Activated naive CD4-positive, alpha-beta T cell (primary cell): ENCODE measurements around the gene TMEM61.
"Not testable (repeated sequence)": the region's sequence is repeated elsewhere in the genome, so short reads cannot be mapped to it uniquely, and the experiment has no call there.

Source experiments
- DNase-seq, 4 experiments: peaks; one replicate each; lab custom pipeline; 2025; lab: John Stamatoyannopoulos, UW

The TMEM61 gene

DNA sequence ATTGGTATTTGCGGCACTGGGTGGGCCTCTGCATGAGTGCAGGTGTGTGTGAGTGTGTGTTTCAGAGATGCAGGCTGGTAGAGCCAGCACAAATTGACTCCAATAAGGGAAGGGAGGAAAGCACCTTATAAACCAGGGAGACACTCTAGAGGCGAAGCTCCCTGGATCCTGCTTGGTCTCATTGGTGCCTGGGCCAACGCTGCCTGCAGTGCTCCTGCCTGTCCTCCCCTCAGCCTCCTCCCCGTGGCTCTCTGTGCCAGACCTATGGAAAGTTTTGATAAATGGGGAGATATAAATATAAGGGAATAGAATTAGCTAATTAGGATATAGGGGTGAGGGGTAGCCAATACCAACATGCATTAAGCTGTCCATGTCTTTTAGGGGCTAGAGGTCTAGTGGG, 20.9 kb downstream of the TMEM61 start:
- no peak for DNase-seq

DNA sequence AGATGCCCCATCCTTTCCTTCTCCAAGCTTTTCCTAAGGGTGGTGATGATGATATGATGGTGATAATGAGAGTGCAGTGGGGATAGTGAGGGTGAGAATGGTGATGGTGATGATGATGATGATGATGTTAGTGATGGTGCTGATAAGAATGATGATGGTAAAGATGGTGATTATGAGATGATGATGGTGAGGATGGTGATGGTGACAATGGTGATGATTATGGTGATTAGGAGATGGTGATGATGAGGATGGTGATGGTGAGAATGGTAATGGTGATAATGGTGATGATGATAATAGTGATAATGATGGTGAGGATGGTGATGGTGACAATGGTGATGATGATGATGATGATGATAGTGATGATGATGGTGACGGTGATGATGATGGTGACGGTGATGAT, 22.3 kb downstream of the TMEM61 start:
- DNase-seq, result no peak

GRCh38 chr1:55005351-55006140, 25.1 kb downstream of the TMEM61 start:
- DNase-seq, result no peak

DNA sequence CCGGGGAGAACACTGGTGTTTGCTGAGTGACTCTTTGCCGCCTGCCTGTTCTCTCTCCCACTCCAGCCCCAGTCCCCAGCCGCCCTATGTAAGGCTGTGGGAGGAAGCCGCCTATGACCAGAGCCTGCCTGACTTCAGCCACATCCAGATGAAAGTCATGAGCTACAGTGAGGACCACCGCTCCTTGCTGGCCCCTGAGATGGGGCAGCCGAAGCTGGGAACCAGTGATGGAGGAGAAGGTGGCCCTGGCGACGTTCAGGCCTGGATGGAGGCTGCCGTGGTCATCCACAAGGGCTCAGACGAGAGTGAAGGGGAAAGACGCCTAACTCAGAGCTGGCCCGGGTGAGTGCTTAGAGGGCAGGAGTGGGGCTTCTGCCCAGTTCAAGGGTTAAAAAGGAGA, 26.5 kb downstream of the TMEM61 start:
- DNase-seq, result no peak

DNA sequence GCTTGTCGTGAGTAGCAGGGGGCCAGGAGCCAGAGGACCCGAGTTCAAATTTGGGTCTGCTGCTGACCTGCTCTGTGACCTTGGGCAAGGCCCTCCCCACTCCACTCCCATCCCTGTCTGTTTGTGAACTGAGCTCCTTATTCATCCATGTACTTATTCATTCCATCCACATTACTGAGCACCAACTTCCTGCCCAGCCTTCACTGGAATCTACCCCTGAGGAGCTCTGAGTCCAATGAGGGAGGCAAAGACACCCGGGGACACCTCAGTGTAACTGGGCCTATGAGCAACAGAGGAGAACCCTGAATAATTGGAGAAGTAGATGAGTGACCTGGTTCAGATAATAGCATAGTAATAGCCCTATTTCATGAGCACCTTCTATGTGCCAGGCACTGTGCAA, 27.2 kb downstream of the TMEM61 start:
- DNase-seq, result no peak

DNA sequence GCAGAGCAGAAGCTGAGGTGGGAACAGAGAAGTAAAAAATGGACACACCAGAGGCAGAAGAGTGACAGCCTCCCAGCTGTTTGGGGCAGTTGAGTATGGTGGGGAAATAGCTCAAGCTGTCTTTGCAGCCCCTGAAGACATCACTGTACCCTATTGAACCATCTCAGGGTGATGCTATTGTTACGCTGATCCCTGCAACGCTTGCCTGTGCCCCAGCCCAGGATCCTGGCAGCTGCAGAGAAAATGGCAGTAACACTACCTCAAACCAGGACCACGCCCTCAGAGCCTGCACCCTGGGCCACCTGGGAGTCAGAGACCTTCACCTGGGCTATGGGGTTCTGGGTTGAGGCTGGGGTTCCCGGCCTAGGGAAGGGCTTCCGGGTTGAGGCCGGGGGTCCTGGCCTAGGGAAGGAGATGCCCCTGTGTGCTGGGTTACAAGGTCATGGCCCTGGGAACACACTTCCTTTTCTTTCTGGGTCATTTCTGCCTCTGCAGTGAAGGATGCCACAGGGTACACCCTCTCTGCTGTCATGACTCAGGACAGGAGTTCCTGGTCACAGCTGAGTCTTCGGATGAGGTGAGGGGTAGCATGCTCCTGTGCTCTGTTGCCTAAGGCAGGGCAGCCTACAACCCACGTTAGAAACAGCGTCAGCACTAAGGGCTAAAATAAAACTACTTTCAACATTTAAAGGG, 29.9 kb downstream of the TMEM61 start:
- DNase-seq, result no peak

DNA sequence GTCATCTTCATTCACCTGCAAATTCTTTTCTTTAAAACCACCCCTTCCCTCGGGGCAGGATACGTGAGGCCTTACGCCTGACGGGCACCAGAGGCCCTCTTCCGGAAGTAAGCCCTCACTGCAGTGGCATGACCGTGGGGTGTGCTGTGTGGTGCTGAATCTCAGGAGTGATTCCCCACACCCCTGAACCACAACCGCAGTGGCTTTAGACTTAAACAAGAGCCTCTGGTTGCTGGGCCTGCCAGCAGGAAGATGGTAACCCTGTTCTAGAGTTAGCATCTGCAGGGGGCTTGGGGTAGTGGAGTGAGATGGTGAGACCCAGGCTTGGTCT, 30.4 kb downstream of the TMEM61 start:
- DNase-seq, result no peak

- no peak for DNase-seq
These were observed 32.2 kb downstream of the TMEM61 start for GRCh38 chr1:55012661-55013060.

DNA sequence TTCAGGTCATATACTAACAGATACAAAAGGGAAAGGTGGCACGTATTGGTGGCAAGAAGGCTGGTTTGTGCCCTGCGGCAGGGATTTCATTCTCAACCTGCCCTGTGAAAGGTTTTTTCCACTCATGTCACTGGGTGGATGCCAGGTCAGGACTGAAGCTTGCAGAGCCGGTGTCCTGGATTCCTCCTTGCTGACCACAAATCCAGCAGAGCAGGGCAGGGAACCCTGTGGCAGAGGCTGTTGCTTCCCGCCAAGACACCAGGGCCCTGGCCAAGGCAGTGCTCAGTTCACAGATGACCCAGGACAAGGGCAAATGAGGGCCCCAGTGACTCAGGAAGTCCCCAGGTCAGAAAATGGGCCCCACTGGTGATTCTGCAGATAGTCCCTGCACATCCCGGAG, 34.7 kb downstream of the TMEM61 start:
- no peak for DNase-seq

- DNase-seq, result no peak
These were observed 35.5 kb downstream of the TMEM61 start for GRCh38 chr1:55015731-55016620.

- no peak for DNase-seq
These were observed 38.0 kb downstream of the TMEM61 start for GRCh38 chr1:55018395-55018794.

DNA sequence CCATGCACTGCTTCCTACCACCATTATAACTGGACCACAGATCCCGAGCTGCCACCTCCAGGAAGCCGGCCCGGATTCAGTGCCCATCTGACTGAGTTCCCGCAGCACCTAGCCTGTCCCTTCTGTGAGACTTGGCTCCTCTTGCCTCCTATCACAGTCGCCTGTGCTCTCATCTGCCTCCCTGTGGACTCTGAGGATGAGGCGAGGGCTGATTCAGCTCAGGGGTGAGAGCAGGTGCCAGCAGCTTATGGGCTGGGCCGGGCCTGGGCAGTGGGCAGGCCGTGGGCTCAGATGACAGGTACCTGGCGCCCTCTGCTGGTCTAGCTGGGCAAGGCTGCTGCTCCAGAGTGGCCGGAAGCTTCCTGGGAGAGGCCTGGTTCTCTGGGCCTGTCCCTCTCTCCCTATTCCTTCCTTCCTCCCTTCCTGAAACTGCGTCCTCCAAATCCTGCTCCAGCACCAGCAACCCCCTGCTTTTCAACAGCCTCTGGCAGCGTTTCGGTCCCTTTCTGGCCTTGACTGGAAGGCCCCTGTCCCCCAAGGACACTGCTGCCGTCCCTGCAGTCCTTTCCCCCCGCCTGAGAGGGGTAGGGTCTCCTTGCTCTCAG, 41.6 kb downstream of the TMEM61 start:
- DNase-seq, result peak; percentile 27 to 51 (median 34)

DNA sequence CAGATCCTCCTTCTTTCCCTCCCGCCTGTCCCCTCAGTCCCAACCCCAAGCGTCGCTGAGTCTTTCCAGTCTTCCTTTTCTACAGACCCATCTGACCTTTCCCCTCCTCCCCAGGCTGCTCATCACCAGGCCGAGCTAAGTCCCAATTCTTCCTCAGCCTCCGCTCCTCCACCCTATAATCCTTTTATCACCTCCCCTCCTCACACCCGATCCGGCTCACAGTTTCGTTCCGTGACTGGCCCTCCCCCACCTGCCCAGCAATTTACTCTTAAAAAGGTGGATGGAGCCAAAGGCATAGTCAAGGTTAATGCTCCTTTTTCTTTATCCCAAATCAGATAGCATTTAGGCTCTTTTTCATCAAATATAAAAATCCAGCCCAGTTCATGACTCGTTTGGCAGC, 43.7 kb downstream of the TMEM61 start:
- DNase-seq, result not testable (repeated sequence)

- not testable (repeated sequence) for DNase-seq
These were observed 46.3 kb downstream of the TMEM61 start for GRCh38 chr1:55026682-55027081.

DNA sequence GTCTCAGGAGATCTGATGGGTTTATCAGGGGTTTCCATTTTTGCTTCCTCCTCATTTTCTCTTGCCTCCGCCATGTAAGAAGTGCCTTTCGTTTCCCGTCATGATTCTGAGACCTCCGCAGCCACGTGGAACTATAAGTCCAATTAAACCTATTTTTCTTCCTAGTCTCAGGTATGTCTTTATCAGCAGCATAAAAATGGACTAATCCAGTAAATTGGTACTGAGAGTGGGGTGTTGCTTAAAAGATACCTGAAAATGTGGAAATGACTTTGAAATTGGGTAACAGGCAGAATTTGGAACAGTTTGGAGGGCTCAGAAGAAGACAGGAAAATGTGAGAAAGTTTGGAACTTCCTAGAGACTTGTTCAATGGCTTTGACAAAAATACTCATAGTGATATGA, 50.7 kb downstream of the TMEM61 start:
- not testable (repeated sequence) for DNase-seq

DNA sequence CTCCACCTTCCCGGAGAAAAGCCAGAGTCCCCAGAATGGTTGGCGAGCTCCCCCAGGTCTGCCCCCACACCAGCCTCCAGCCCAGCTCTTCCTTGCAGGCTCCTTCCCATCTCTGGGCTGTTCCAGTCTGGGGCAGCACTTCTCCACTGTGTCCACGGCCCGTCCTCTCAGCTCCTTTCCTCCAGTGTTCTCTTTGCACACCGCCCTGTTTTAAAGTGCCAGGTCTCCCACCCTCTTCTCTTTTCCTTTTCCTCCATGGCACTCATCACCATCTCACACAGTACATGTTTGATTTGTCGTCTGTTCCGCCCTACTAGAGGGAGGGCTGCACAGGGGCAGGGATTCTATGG, 52.8 kb downstream of the TMEM61 start:
- no peak for DNase-seq

DNA sequence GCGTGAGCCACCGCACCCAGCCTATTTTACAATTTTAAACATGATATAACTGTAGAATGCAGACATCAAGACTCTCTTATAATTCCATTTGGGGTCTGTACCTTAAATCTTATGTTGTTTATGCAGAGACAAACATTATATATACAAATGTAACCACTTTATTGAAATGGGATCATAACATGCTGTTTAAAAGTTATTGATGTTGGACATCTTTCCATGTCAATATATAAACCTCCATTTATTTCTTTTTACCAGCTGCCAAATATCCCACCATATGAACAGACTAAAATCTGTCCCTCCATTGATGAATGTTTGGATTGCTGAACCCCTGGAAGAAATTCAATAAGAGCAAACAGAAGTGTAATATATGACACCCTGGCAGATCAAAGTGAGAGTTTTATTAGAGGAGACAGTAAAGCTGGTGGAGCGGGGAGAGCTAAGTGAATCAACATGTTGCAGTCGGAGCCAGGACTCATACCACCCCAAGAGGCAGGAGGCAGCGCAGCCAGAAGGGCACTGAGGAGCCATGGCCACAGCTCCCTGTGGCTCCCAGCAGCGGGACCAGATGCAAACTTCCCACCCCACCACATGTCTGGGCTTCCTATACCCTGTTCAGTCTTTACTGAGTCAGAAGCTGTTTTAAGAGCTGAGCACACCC, 54.2 kb downstream of the TMEM61 start:
- DNase-seq, result no peak

DNA sequence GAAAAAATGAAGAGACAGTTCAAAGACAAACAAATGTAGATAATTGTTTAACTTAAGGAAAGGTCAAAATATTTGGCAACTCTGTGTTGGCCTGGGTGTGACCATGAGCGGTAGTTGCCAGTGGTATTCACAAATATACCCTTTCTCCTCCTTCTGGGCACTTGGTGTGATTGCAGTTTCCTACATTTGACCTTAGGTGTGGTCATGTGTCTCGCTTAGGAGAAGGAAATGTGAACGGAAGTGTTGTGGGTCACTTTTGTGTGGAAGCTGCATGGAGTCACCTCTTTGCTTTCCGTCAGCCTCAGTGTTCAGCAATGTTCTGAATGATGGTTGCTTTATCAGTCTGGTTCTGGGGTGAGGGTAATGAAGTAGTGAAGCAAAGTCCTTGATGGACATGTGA, 55.5 kb downstream of the TMEM61 start:
- no peak for DNase-seq

- no peak for DNase-seq
These were observed 57.5 kb downstream of the TMEM61 start for GRCh38 chr1:55037733-55038551.

DNA sequence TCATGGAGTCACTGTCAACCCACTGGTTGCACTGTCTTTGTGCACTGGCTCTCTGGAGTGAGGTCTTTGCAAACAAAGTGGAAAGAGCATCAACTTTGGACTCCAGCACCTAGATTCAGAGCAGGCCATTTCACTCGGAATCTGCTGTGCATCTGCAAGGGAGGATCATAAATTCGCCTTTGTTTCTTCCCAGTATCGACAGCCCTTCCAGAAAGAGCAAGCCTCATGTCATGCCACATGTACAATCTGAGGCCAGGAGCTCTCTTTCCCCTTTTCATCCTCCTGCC, 58.1 kb downstream of the TMEM61 start:
- DNase-seq, result no peak

DNA sequence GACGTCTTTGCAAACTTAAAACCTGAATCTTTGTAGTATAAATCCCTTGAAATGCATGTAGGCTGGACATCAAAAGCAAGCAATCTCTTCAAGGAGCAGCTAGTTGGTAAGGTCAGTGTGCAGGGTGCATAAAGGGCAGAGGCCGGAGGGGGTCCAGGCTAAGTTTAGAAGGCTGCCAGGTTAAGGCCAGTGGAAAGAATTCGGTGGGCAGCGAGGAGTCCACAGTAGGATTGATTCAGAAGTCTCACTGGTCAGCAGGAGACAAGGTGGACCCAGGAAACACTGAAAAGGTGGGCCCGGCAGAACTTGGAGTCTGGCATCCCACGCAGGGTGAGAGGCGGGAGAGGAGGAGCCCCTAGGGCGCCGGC, 58.5 kb downstream of the TMEM61 start:
- DNase-seq, result no peak
